GM08714 (cell line): ENCODE data around the gene ITIH4.

Experiments used
- H3K4me3 ChIP-seq: fragments of 200-500 bp; sonication (Bioruptor generic); 2 replicates; pipeline ENCODE4 v1.5.1; 2014; ENCODE audit warnings: mild to moderate bottlenecking, low read length, inconsistent platforms
- ZNF274 ChIP-seq: IDR thresholded peaks from 2 replicates; pipeline ENCODE4 v1.6.1; 2012; ENCODE audit warnings: mild to moderate bottlenecking, low read depth, low read length

The ITIH4 gene

DNA sequence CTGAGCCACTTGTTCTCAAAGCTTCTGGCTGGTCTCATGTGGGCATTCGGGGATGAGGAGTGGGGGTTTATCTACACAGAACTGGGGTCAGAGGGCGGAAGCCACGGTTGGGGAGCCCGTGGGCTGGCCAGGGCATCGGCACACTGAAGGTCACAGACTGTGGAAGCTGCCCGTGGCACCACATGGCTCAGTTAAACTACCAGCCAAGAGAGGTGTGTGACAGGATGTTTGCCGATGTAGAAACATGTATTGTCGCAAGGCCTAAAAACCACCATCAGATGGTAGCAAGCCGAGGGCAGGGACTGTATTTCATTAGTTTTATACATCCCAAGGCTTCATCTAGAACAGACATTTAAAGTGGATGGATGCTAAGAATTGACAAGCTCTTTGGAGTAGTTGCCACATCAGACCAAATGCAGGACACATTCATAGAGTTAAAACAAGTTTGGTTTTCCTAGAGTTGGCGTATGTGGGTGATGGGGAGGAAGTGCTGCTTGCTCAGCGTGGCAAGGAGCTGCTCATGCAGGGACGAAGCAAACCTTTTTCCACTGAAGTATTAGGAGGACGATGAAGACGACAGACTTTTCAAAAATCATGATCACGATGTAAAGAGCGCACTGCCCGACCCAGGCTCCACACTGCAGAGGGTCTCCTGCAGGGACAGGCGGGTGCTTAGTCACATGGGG lies 14.0 kb upstream of the ITIH4 start:
- TF ChIP-seq ZNF274, result no peak

GRCh38 chr3:52843881-52844280 lies 13.4 kb upstream of the ITIH4 start:
- no peak overlapping the region for H3K4me3 ChIP-seq
- no peak for TF ChIP-seq ZNF274

More for the DNA sequence above, 14.0 kb upstream of the ITIH4 start:
- no peak overlapping the region for H3K4me3 ChIP-seq

GRCh38 chr3:52843108-52843865 lies 12.8 kb upstream of the ITIH4 start:
- H3K4me3 ChIP-seq, result no peak overlapping the region
- TF ChIP-seq ZNF274, result no peak

DNA sequence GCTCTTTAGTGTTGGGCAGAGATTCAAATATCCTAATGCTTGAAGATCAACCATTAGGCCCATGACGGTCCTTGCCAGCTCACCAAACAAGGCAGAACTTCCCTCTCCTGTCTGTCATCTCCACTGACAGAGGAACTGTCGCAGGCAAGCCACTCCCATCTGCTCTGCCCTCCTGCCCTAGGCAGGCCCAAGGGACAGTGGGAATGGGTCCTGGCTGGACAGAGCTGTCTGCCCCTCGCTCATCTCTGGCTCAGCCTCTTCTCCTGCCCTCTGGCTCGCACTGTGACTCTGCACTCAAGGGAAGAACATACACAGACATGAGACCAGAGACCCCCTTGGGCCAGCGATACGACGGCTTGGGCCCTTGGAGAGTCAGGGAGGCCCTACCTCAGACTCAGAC lies 12.0 kb upstream of the ITIH4 start:
- TF ChIP-seq ZNF274, result no peak
- H3K4me3 ChIP-seq, result no peak overlapping the region

- H3K4me3 ChIP-seq, result no peak overlapping the region
- TF ChIP-seq ZNF274, result no peak
Observed at GRCh38 chr3:52841981-52842340, 11.5 kb upstream of the ITIH4 start.

DNA sequence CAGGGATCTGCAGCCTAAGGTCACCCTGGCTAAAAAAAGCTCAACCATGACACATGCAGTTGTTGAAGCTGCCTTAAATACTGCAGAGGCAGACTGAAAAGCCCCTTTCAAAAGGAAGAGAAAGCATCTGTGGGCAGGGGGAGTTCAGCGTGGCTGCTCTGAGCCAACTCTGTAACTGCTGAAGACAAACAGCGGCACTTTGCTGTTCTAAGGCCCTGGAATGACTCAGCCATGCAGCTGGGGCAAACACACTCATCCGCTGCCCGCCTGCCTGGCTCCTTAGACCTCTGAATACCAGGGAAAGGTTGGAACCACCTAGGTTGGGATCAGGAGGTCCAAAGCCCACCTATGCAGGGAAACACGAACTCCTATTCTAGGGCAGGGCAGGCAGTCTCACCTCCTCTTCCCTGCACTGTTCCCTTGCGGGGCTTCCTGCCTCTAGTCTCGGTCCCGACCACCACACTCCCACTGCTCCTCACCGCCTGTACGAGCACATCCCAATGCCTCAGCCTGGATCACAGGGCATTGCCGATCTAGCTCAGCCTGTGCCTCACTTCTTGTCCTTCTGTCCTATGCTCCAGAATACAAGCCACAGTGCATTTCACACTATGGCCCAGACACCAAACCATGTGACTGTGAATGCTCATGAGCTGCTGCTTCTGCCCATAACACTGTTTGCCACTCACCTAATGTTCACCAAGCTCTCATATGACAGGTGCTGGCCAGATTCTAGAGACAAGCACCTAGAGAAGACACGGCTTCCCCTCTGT lies 10.9 kb upstream of the ITIH4 start:
- TF ChIP-seq ZNF274, result no peak

GRCh38 chr3:52839892-52840545 lies 9.5 kb upstream of the ITIH4 start:
- no peak for TF ChIP-seq ZNF274
- H3K4me3 ChIP-seq, result no peak overlapping the region

More for the DNA sequence above, 10.9 kb upstream of the ITIH4 start:
- no peak overlapping the region for H3K4me3 ChIP-seq

DNA sequence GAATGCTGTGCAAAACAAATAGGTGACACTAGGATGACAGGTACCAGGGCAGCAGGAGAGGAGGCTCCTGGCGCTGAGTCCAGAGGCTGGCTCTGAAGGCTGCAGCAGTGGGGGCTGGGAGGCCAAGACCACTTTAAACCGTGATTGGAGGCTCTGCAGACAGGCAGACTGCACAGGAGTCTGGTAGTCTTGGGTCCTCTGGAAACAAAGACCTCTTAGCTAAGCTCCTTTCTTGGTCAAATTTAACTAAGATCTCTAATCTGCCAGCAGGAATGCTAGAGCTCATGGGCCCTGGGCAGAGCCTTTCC lies 8.8 kb upstream of the ITIH4 start:
- no peak for TF ChIP-seq ZNF274

DNA sequence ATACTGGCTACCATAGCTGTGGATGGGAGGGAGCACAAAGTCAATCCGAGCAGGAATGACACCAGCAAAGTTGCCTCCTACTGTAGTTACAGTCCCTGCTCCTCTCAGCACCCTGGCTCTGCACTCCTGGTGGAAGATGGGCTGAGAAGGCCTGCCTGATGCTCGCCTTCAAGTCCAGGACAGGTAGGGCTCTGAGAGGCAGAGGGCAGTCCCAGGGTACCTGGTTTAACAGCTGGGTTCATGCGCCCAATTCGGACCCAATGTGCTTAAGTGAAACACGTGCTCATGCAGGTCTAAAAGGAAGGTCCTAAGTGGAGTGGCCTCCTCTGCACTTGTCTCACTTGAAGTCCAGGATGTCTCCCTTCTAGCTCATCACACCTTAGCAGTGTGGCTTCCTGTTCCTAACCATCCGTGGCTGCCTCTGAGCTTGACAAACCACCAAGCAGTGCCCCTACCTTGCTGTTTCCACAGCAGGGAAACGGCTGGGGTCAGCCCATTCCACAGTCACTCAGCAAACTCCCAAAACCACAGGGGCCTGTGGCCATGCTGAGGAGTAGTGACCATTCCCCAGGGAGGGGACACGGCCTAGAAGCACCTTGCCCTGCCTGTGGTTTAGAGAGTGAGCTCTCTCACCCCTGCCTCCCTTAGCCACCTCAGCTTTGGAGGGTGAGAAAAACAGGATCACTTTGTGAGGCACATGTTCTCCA lies 8.2 kb upstream of the ITIH4 start:
- no peak overlapping the region for H3K4me3 ChIP-seq
- no peak for TF ChIP-seq ZNF274

More for the DNA sequence above, 8.8 kb upstream of the ITIH4 start:
- no peak overlapping the region for H3K4me3 ChIP-seq

DNA sequence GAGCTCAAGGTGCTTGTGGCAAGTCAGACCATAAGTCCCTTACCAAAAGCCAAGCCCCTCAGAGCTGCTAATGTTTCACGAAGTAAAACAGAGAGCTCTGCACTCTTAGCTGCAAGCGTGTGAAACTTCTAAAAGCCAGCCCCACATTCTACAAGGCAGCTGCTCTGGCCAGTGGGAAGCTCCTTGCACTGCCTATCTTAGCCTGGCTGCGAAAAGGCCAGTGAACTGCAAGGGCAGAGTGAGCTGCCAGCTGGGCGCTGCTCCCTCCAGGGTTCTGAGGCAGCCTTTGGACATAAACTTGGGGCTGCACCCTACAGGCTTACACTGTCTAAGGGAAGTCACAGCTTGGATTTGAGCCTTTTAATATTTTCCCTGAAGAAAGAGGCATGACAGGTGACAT lies 6.5 kb upstream of the ITIH4 start:
- no peak for TF ChIP-seq ZNF274
- H3K4me3 ChIP-seq, result no peak overlapping the region

DNA sequence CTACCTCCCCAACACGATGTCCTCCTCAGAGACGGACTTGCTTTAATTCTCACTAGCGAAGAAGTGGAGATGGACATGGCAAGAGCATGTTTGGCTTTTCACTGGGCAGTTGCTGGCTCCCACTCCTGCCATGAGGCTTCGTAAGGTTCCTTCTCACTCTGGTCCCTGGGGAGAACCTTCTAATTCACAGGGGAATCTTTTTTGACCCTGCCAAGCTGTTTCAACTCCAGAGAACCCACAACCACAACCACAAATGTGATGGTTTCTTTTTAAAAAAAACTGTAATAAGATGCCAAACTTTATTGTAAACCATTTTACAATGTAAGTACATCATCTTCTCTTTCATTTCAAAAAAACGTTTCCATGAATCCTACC lies 6.0 kb upstream of the ITIH4 start:
- TF ChIP-seq ZNF274, result no peak
- no peak overlapping the region for H3K4me3 ChIP-seq

DNA sequence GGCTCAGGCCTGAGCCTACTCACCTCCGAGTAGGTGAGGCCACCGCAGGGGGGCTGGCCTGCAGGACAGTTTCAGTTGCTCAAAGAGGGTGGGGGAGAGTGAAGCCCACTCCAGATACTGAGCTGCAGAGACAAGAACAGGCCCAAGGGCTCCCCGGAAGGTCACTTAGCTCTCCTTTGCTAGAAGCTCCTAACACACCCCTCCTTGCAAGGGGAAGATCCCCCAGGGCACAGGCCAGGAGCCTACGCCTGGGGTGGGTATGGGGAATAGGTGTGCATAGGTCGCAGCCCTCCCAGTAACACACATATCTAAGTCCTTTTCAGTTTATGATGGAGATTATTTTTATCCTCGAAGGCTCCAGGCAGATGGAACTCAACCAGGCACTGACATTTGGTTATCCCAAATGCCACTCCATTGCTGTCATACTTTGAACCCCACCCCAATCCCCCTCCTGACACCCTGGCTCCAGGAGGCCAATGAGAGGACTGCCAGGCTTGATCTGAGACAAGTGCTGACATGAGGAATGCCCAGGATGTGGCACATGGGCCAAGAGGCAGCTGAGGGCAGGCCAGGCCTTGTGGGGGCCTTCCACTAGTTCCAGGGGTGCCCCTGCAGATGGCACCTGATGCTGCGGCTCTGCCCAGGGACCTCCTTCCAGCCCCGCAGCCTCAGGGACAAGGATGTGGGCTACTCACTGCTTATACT lies 5.4 kb upstream of the ITIH4 start:
- TF ChIP-seq ZNF274, result no peak

GRCh38 chr3:52834871-52835501 lies 4.5 kb upstream of the ITIH4 start, which contains the start of gene MUSTN1:
Gene MUSTN1, minus strand, starts transcription at chr3:52835019. Its CDS starts 71 bp downstream, at chr3:52834948.
- no peak for TF ChIP-seq ZNF274
- no peak within 1 kb of the TSS for H3K4me3 ChIP-seq

More for the DNA sequence above, 5.4 kb upstream of the ITIH4 start:
- no peak overlapping the region for H3K4me3 ChIP-seq
